HG03432 (cell line): Measurements from ENCODE around the gene SKAP1.

Experiments used
- ATAC-seq: cut with Tn5 transposase; IDR thresholded peaks from one replicate; pipeline ENCODE4 v1.9.1; 2021; ENCODE audit warnings: mild to moderate bottlenecking, moderate library complexity; ENCODE audit not compliant: unreplicated experiment

SKAP1 gene

GRCh38 chr17:48084932-48085331 lies 345.1 kb downstream of the SKAP1 start:
- no peak for ATAC-seq
